BLaER1 treated with 17β-estradiol and CSF1 and Interleukin-3, amounts not matched to agents 10 nM and 100 nM (cell line): ENCODE measurements around the gene PSTK.

Source experiments
- H3K27ac ChIP-seq, 11 experiments: shearing (Covaris generic); formaldehyde crosslinking; 2 replicates each; pipeline ENCODE4 v1.8.1; 2022
- H3K27me3 ChIP-seq, 11 experiments: shearing (Covaris generic); formaldehyde crosslinking; 2 replicates each; pipeline ENCODE4 v1.8.1; 2022
- H3K36me3 ChIP-seq, 11 experiments: shearing (Covaris generic); formaldehyde crosslinking; 2 replicates each; pipeline ENCODE4 v1.8.1; 2022
- H3K4me1 ChIP-seq, 10 experiments: shearing (Covaris generic); formaldehyde crosslinking; 2 replicates each; pipeline ENCODE4 v1.8.1; 2022
- H3K4me2 ChIP-seq, 11 experiments: shearing (Covaris generic); formaldehyde crosslinking; 2 replicates each; pipeline ENCODE4 v1.8.1; 2022
- H3K4me3 ChIP-seq, 10 experiments: shearing (Covaris generic); formaldehyde crosslinking; 2 replicates each; pipeline ENCODE4 v1.8.1; 2022
- H3K9ac ChIP-seq, 11 experiments: shearing (Covaris generic); formaldehyde crosslinking; 2 replicates each; pipeline ENCODE4 v1.8.1; 2022
- H3K9me3 ChIP-seq, 11 experiments: shearing (Covaris generic); formaldehyde crosslinking; replicated peaks in 1 of 11; 2 replicates each; pipeline ENCODE4 v1.8.1; 2022
- H4K20me1 ChIP-seq, 11 experiments: shearing (Covaris generic); formaldehyde crosslinking; 2 replicates each; pipeline ENCODE4 v1.8.1; 2022
- Cebpa-rat ChIP-seq, 11 experiments: shearing (Covaris generic); IDR thresholded peaks; 2 replicates each; pipeline ENCODE4 v1.8.1; 2022

Gene PSTK

DNA sequence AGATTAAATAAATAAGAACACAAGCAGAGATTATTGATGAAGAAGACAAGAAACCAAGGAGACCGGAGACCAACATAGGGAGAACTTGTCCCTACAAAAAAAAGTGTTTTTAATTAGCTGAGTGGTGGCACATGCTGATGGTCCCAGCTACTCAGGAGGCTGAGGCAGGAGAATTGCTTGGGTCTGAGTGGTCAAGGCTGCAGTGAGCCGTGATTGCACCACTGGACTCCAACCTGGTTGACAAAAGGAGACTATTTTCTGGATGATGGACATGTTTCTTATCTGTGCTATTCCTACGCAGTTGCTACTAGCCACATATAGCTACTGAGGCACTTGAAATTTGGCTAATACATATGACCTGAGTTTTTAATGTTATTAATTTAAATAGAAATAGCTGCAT lies 18.7 kb downstream of the PSTK start:
- H3K4me3 ChIP-seq: no peak overlapping the region
- H4K20me1 ChIP-seq: peaks cover 6 to 76% (median 41%) of the 10 kb centered on the region in 11 experiments; a peak in 17 of 22 replicates
- H3K9ac ChIP-seq: no peak overlapping the region
- no peaks in the 10 kb centered on the region for H3K27me3 ChIP-seq
- H3K4me1 ChIP-seq: peaks cover 0 to 19% (median 13%) of the 10 kb centered on the region in 10 experiments; a peak in 16 of 20 replicates
- no peak for TF ChIP-seq Cebpa-rat (IDR thresholded peaks at IDR 0.05)
- H3K9me3 ChIP-seq: no peaks in the 10 kb centered on the region
- peak overlapping the region in 6 of 11 experiments; percentile 15 to 58 (median 38); a peak in 7 of 22 replicates for H3K4me2 ChIP-seq
- H3K36me3 ChIP-seq: peaks cover 47 to 83% (median 58%) of the 10 kb centered on the region in 11 experiments
- no peak overlapping the region for H3K27ac ChIP-seq

DNA sequence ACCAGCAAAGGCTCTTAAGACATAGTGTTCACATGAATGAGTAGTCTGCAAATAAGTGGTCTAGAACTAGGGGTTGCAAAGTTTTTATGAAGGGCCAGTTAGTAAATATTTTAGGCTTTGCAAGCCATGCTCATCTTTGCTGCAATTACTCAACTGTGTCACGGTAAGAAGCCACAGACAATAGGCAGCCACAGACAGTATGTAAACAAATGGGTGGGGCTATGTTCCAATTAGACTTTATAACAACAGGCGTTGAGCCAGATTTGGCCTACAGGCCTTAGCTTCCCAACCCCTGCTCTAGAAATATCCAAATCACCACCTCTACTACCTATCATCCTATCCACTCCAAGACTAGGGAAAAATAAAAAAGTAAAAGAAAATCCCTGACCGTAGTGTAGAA lies 19.1 kb downstream of the PSTK start:
- no peaks in the 10 kb centered on the region for H3K27me3 ChIP-seq
- H4K20me1 ChIP-seq: peaks cover 6 to 80% (median 45%) of the 10 kb centered on the region in 11 experiments; a peak in 17 of 22 replicates
- peaks cover 0 to 19% (median 13%) of the 10 kb centered on the region in 10 experiments; a peak in 16 of 20 replicates for H3K4me1 ChIP-seq
- no peaks in the 10 kb centered on the region for H3K9me3 ChIP-seq
- peaks cover 43 to 79% (median 54%) of the 10 kb centered on the region in 11 experiments for H3K36me3 ChIP-seq
- H3K9ac ChIP-seq: no peak overlapping the region
- no peak overlapping the region for H3K27ac ChIP-seq
- H3K4me3 ChIP-seq: no peak overlapping the region
- TF ChIP-seq Cebpa-rat (IDR thresholded peaks at IDR 0.05): no peak
- H3K4me2 ChIP-seq: peak overlapping the region in 8 of 11 experiments; percentile 15 to 58 (median 37); a peak in 12 of 22 replicates

DNA sequence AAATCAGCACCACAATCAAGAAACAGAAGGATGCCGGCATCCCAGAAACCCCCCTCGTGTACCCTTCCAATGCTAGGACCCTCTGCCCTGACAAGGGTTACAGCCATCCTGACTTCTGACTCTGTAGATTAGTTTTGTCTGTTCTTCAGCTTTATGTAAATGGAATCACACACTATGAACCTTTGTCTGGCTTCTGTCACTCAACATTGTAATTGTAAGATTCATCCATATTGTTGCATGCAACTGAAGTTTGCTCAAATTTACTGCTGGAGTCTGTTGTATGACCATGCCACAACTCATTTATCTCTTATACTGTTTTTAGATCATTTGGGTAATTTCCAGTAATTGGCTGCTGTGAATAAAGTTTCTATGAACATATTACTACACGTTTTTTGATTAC lies 20.0 kb downstream of the PSTK start:
- Histone ChIP-seq H4K20me1 (peaks cover 6 to 88% (median 51%) of the 10 kb centered on the region in 11 experiments; a peak in 17 of 22 replicates), H3K4me1 (peaks cover 3 to 19% (median 13%) of the 10 kb centered on the region in 10 experiments; a peak in 16 of 20 replicates), H3K9ac (no peak overlapping the region), H3K4me2 (peak overlapping the region in 4 of 11 experiments; percentile 35 to 43 (median 38); a peak in 6 of 22 replicates), H3K9me3 (no peaks in the 10 kb centered on the region), H3K36me3 (peaks cover 40 to 71% (median 46%) of the 10 kb centered on the region in 11 experiments), H3K27me3 (no peaks in the 10 kb centered on the region), H3K27ac (no peak overlapping the region), H3K4me3 (no peak overlapping the region)
- no peak for TF ChIP-seq Cebpa-rat (IDR thresholded peaks at IDR 0.05)

DNA sequence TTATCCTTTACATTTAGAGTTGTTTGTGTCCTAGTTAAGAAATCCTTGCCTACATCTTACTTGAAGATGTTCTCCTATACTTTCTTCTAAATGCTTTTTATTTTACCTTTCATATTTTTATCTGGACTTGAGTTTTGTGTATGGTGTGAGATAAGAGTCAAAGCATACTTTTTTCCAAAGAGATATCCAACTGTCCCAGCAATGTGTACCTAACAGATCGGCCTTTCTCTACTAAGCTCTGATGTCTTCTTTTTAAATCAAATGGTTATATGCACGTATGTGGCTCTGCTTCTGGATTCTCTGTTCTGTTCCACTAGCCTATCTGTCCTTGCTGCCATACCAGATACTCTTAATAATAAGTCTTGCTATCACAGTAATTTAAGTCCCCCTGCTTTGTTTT lies 21.2 kb downstream of the PSTK start:
- Histone ChIP-seq H3K27me3 (no peaks in the 10 kb centered on the region), H3K36me3 (peaks cover 29 to 70% (median 40%) of the 10 kb centered on the region in 11 experiments), H3K4me1 (peaks cover 7 to 22% (median 19%) of the 10 kb centered on the region in 10 experiments; a peak in 19 of 20 replicates), H3K9ac (no peak overlapping the region), H3K9me3 (no peaks in the 10 kb centered on the region), H4K20me1 (peaks cover 14 to 92% (median 62%) of the 10 kb centered on the region in 11 experiments; a peak in 17 of 22 replicates), H3K4me2 (no peak overlapping the region), H3K4me3 (no peak overlapping the region), H3K27ac (no peak overlapping the region)
- no peak for TF ChIP-seq Cebpa-rat (IDR thresholded peaks at IDR 0.05)

DNA sequence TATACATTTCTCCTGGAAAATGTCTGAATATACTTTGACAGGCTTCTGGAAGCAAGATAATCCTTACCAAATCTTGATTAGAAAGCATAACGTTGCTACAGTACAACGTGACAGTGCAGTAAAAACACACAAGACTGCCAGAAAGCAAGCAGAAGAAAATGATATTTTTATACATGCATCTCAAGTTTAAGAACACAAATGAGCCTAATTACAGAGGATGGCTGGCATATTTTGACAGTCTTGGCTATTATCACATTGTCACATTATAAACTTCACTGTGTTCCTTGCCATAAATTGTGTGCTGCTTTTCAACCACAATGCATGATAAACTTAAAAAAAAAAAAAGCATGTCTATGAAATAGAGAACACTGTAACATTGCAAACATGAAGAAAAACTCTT lies 24.1 kb downstream of the PSTK start:
- Histone ChIP-seq H4K20me1 (peaks cover 7 to 80% (median 54%) of the 10 kb centered on the region in 11 experiments; a peak in 16 of 22 replicates), H3K27me3 (no peaks in the 10 kb centered on the region), H3K9ac (no peak overlapping the region; a peak in 1 of 22 replicates), H3K9me3 (no peaks in the 10 kb centered on the region), H3K4me1 (peaks cover 15 to 35% (median 31%) of the 10 kb centered on the region in 10 experiments), H3K4me3 (no peak overlapping the region), H3K27ac (no peak overlapping the region), H3K4me2 (no peak overlapping the region), H3K36me3 (peaks cover 0 to 41% (median 15%) of the 10 kb centered on the region in 11 experiments; a peak in 14 of 22 replicates)
- TF ChIP-seq Cebpa-rat (IDR thresholded peaks at IDR 0.05): no peak

DNA sequence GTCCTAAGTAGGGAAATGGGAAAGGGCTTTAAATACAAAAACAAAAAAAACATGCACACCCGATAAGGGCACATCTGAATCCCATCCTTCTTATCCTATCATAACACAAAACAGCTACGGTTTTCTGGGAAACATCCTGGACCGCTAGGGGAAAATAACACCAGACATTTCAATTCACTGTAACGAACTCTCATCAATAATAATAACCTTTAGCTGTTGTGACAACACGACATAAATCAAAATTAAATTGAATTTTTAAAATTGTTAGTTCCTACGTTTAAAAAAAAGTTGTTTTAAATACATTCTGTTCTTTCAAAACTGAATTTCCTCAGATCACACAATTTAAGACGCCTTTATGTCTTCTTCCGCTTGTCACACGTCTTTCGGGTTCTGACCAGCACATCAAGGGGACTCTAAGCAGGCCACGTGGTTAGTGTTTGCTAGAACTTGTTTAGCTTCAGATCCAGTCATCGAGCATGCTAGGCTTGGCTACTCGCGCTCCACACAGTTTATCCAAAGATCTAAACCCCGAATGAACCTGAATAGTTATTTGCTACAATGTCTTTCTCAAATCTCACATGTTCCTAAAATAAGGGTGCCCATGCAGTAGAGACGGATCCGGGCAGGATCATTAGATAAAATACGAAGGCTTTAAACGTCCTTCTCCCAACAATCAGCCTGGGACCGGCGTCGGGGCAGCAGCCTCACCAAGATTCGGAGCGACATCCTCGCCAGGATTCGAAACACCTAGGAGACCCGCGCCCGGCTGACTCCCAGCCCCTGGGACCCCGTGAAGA lies 27.6 kb downstream of the PSTK start:
- H4K20me1 ChIP-seq: peaks cover 5 to 48% (median 35%) of the 10 kb centered on the region in 11 experiments; a peak in 13 of 22 replicates
- peak overlapping the region; percentile 85 to 100 (median 97) for H3K4me3 ChIP-seq
- peaks cover 0 to 41% (median 20%) of the 10 kb centered on the region in 11 experiments; a peak in 15 of 22 replicates for H3K36me3 ChIP-seq
- H3K9me3 ChIP-seq: peaks cover 0 to 11% (median 4%) of the 10 kb centered on the region in 11 experiments; a peak in 15 of 22 replicates
- H3K27me3 ChIP-seq: no peaks in the 10 kb centered on the region
- H3K27ac ChIP-seq: peak overlapping the region; percentile 83 to 97 (median 90)
- TF ChIP-seq Cebpa-rat (IDR thresholded peaks at IDR 0.05): no peak
- peak overlapping the region; percentile 89 to 98 (median 94) for H3K9ac ChIP-seq
- H3K4me1 ChIP-seq: peaks cover 16 to 41% (median 35%) of the 10 kb centered on the region in 10 experiments
- peak overlapping the region; percentile 70 to 94 (median 88) for H3K4me2 ChIP-seq

DNA sequence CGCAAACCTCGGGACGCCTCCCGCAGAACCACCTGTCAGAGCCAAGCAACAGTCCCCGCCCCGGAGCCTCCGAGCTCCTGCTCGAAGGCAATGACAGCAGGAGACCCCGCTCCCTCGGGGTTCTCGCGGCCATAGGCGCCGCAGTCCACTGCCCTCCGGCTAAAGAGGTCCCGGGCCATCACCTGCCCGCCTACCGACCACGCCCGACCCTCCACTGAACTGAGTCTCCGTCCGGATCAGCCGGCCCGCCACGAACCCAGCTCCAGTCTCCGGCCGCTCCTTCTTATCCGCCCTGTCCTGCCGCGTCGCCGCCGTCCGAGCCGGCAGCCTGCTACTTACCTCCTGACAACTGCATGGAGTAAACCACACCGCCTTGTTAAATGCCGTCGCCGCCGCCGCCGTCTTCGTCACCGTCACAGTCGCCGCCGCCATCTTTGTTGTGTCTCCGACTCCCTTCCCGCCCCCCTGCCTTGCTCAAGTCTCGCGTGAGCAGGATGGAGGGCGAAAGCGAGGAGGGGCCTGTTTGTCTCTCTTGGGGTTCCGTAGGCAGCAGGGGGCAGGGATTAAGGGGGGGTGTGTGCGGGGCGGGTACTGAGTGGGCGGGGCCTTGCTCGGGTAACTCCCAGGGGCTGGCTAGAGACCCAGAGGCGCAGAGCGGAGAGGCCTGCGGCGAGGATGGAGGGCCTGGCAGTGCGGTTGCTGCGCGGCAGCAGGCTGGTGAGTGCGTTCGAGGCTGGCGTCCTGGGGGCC lies 28.3 kb downstream of the PSTK start, which contains the start of the genes ACADSB and IKZF5:
Gene ACADSB, plus strand, starts transcription at position 652 of the 750 bp plus-strand sequence. Its CDS starts 24 bp downstream, at position 676.
Gene IKZF5, minus strand, starts transcription at position 441 of the 750 bp plus-strand sequence. CDS start 10,170 bp downstream, outside the sequence.
- peak within 1 kb of the TSS; percentile 89 to 98 (median 94) for H3K9ac ChIP-seq
- peak within 1 kb of the TSS; percentile 83 to 97 (median 90) for H3K27ac ChIP-seq
- no peak for TF ChIP-seq Cebpa-rat (IDR thresholded peaks at IDR 0.05)
- H3K4me3 ChIP-seq: peak within 1 kb of the TSS; percentile 85 to 100 (median 97)
- no peaks in the 10 kb centered on the region for H3K27me3 ChIP-seq
- H3K9me3 ChIP-seq: peaks cover 0 to 18% (median 12%) of the 10 kb centered on the region in 11 experiments; a peak in 18 of 22 replicates
- peak within 1 kb of the TSS; percentile 87 to 100 (median 96) for H3K4me2 ChIP-seq
- H4K20me1 ChIP-seq: peaks cover 5 to 44% (median 31%) of the 10 kb centered on the region in 11 experiments; a peak in 13 of 22 replicates
- peaks cover 2 to 42% (median 26%) of the 10 kb centered on the region in 11 experiments; a peak in 17 of 22 replicates for H3K36me3 ChIP-seq
- H3K4me1 ChIP-seq: peaks cover 16 to 41% (median 35%) of the 10 kb centered on the region in 10 experiments
